Spleen (tissue), 11 donors: Measurements from ENCODE around the gene RBM38. TPM values are rescaled to one million over a fixed set of nuclear protein-coding genes. Genes with fewer than 3 reads are reported as not detected.
A peak's percentile ranks its signal among the peaks of the same experiment; 100 is the strongest.

Experiments used
- DNase-seq: peaks from one replicate; pipeline ENCODE4 v3.0.0-alpha.2; 2020
- H3K27ac ChIP-seq, 8 donors: fragments of 200-600 bp; sonication (generic) in 7 of 8; 1 replicate in 4 of 8; 2 replicates in 4 of 8; pipeline versions ENCODE4 v1.5.0 to v1.8.0; 2016 to 2021; ENCODE audit warnings: inconsistent platforms in 4 of 8, mild to moderate bottlenecking in 4 of 8, moderate library complexity in 1 of 8
- H3K27me3 ChIP-seq, 7 donors: fragments of 200-600 bp; sonication (generic) in 6 of 7; replicated peaks in 1 of 7; 1 replicate in 4 of 7; 2 replicates in 3 of 7; pipeline versions ENCODE4 v1.5.0 to v1.8.0; 2016 to 2021; ENCODE audit warnings: inconsistent platforms in 3 of 7, mild to moderate bottlenecking in 1 of 7
- H3K36me3 ChIP-seq, 6 donors: fragments of 200-600 bp; sonication (generic) in 5 of 6; 1 replicate in 4 of 6; 2 replicates in 2 of 6; pipeline versions ENCODE4 v1.5.0 to v1.8.0; 2016 to 2021; ENCODE audit warnings: inconsistent platforms in 2 of 6
- H3K4me1 ChIP-seq, 6 donors: fragments of 200-600 bp; sonication (generic) in 5 of 6; 1 replicate in 3 of 6; 2 replicates in 3 of 6; pipeline versions ENCODE4 v1.5.0 to v1.8.0; 2016 to 2021; ENCODE audit warnings: inconsistent platforms in 3 of 6
- H3K4me3 ChIP-seq, 8 donors: fragments of 200-600 bp; sonication (generic) in 7 of 8; 1 replicate in 4 of 8; 2 replicates in 4 of 8; pipeline versions ENCODE4 v1.5.0 to v1.8.0; 2016 to 2021; ENCODE audit warnings: inconsistent platforms in 4 of 8, mild to moderate bottlenecking in 4 of 8, moderate library complexity in 2 of 8
- H3K9me3 ChIP-seq, 8 donors: fragments of 200-600 bp; sonication (generic) in 7 of 8; 1 replicate in 4 of 8; 2 replicates in 4 of 8; pipeline versions ENCODE4 v1.5.0 to v1.8.0; 2016 to 2021; ENCODE audit warnings: inconsistent platforms in 4 of 8
- CTCF ChIP-seq, 11 experiments: fragments of 200-600 bp in 7 of 11; fragments of 450-650 bp in 4 of 11; sonication (generic) in 4 of 11; IDR thresholded peaks in 8 of 11; conservative IDR thresholded peaks in 3 of 11; 1 replicate in 7 of 11; 2 replicates in 4 of 11; pipeline versions ENCODE4 v1.4.0 to v1.8.0; 2016 to 2021; ENCODE audit warnings: antibody characterized with exemption in 11 of 11, inconsistent platforms in 4 of 11, mild to moderate bottlenecking in 1 of 11
- POLR2A ChIP-seq, 3 donors: fragments of 450-650 bp; IDR thresholded peaks; one replicate each; pipeline ENCODE4 v1.5.1; 2017; ENCODE audit warnings: antibody characterized with exemption in 3 of 3, mild to moderate bottlenecking in 1 of 3
- POLR2AphosphoS5 ChIP-seq, 3 donors: sonication (generic); formaldehyde crosslinking; IDR thresholded peaks; one replicate each; pipeline ENCODE4 v1.5.1; 2017; ENCODE audit warnings: antibody characterized with exemption in 3 of 3
- WGBS, 5 donors: extraction: QIAGEN DNeasy Blood & Tissue Kit in 3 of 5; methylation state at CpG; one replicate each; pipeline versions ENCODE4 v1.1.5 to v1.1.7; 2013 to 2018; 5-methylcytosine and 5-hydroxymethylcytosine counted together
- intact Hi-C: fragments of 100-400 bp; cut with DNase I; formaldehyde crosslinking; loops from one replicate; pipeline ENCODE4 v1.15.0; 2023; ENCODE audit warnings: low total_unique reads
- polyA plus RNA-seq, 3 donors: library from polyadenylated mRNA; stranded (reverse); fragments of 200-250 nt; gene quantifications; one replicate each; pipeline ENCODE4 v1.2.1, GENCODE V29; 2013
- total RNA-seq, 7 donors: library from RNA; depleted of rRNA in 3 of 7; stranded (reverse); fragments of >200 nt in 3 of 7; fragmentation: NEBNext Ultra II Directional in 4 of 7; extraction: Animal tissue kit (Norgen Biotek cat#: 25700) in 4 of 7; gene quantifications; one replicate each; pipeline versions ENCODE4 v1.1.0 to v1.2.1, GENCODE V29; 2016 to 2021
- donor health status: healthy with polysubstance abuse.
- donor health status: DM: no; HTN: no; CAD: no; lungs with moderate emphysema.
- donor health status: DM: no; HTN: no; CAD: no.
- donor health status: Bipolar disorder and iron deficiency.
- donor health status: healthy.
- donor health status: DM: no; HTN: no; CAD: no.
- donor health status: DM: yes; HTN: yes; CAD: no.

The RBM38 gene
- total and polyA plus RNA-seq, 10 donors, result 48.6 to 120 (median 65.8) TPM

GRCh38 chr20:57378107-57378506, 13.1 kb upstream of the RBM38 start:
- WGBS, 5 donors, result 90 to 95% (median 91%) methylated on average over 16 of the region's 16 CpGs
- Histone ChIP-seq H3K9me3 (no peaks in the 10 kb centered on the region), H3K36me3 (peaks cover 0 to 75% (median 38%) of the 10 kb centered on the region in 6 donors)

GRCh38 chr20:57378646-57379262, 12.4 kb upstream of the RBM38 start:
- WGBS, 5 donors, result 78 to 87% (median 81%) methylated on average over 4 of the region's 4 CpGs
- TF ChIP-seq CTCF (IDR thresholded peaks at IDR 0.05 in 8 of 11, conservative IDR thresholded peaks at IDR 0.05 in 3 of 11) (no peak), POLR2A (IDR thresholded peaks at IDR 0.05) (no peak), POLR2AphosphoS5 (IDR thresholded peaks at IDR 0.05) (no peak)
- DNase-seq, result no peak
- Histone ChIP-seq H3K4me1 (peaks cover 6 to 61% (median 39%) of the 10 kb centered on the region in 6 donors), H3K36me3 (peaks cover 0 to 69% (median 38%) of the 10 kb centered on the region in 6 donors), H3K27me3 (no peaks in the 10 kb centered on the region), H3K27ac (peak overlapping the region in 1 of 8 donors; percentile 1), H3K4me3 (no peak overlapping the region), H3K9me3 (no peaks in the 10 kb centered on the region)
- intact Hi-C loops, result no loop called here

More at GRCh38 chr20:57378107-57378506, 13.1 kb upstream of the RBM38 start:
- H3K27ac ChIP-seq, result no peak overlapping the region
- TF ChIP-seq POLR2AphosphoS5 (IDR thresholded peaks at IDR 0.05) (no peak), POLR2A (IDR thresholded peaks at IDR 0.05) (no peak), CTCF (IDR thresholded peaks at IDR 0.05 in 8 of 11, conservative IDR thresholded peaks at IDR 0.05 in 3 of 11) (no peak)
- DNase-seq, result no peak
- no peak overlapping the region for H3K4me3 ChIP-seq
- intact Hi-C loops, result no loop called here
- H3K27me3 ChIP-seq, result no peaks in the 10 kb centered on the region
- H3K4me1 ChIP-seq, result peaks cover 6 to 61% (median 34%) of the 10 kb centered on the region in 6 donors

- no peak for DNase-seq
- no peaks in the 10 kb centered on the region for H3K27me3 ChIP-seq
- no peak for TF ChIP-seq CTCF (IDR thresholded peaks at IDR 0.05 in 8 of 11, conservative IDR thresholded peaks at IDR 0.05 in 3 of 11)
- TF ChIP-seq POLR2AphosphoS5 (IDR thresholded peaks at IDR 0.05), result no peak
- no peak for TF ChIP-seq POLR2A (IDR thresholded peaks at IDR 0.05)
- 77 to 87% (median 80%) methylated on average over 5 of the region's 5 CpGs for WGBS, 5 donors
- no peak overlapping the region for H3K4me3 ChIP-seq
- peaks cover 6 to 61% (median 37%) of the 10 kb centered on the region in 6 donors for H3K4me1 ChIP-seq
- no peaks in the 10 kb centered on the region for H3K9me3 ChIP-seq
- intact Hi-C loops, result no loop called here
- peak overlapping the region in 1 of 8 donors; percentile 1 for H3K27ac ChIP-seq
- H3K36me3 ChIP-seq, result peaks cover 0 to 64% (median 38%) of the 10 kb centered on the region in 6 donors
Measured at GRCh38 chr20:57379263-57379647, 11.9 kb upstream of the RBM38 start.

- TF ChIP-seq POLR2A (IDR thresholded peaks at IDR 0.05) (no peak), POLR2AphosphoS5 (IDR thresholded peaks at IDR 0.05) (no peak), CTCF (IDR thresholded peaks at IDR 0.05 in 8 of 11, conservative IDR thresholded peaks at IDR 0.05 in 3 of 11) (no peak)
- H3K27ac ChIP-seq, result no peak overlapping the region
- no peaks in the 10 kb centered on the region for H3K27me3 ChIP-seq
- no peaks in the 10 kb centered on the region for H3K9me3 ChIP-seq
- peaks cover 0 to 54% (median 39%) of the 10 kb centered on the region in 6 donors for H3K36me3 ChIP-seq
- H3K4me3 ChIP-seq, result no peak overlapping the region
- intact Hi-C loops, result no loop called here
- DNase-seq, result peak; percentile 57
- peaks cover 6 to 61% (median 33%) of the 10 kb centered on the region in 6 donors for H3K4me1 ChIP-seq
- WGBS, 5 donors, result 83 to 90% (median 87%) methylated on average over 10 of the region's 10 CpGs
Measured at GRCh38 chr20:57380081-57380750, 11.0 kb upstream of the RBM38 start.
